Choroid plexus epithelial cell (primary cell): ENCODE data around the gene CPNE8.
A peak's percentile ranks its signal among the peaks of the same experiment; 100 is the strongest.

Experiments
- DNase-seq: peaks from one replicate; pipeline ENCODE4 v3.0.0-alpha.2; 2010; ENCODE audit warnings: low read depth
- H3K4me3 ChIP-seq: 2 replicates; pipeline ENCODE4 v1.5.1; 2011; ENCODE audit warnings: low read depth, mild to moderate bottlenecking, control low read depth, low read length, moderate library complexity
- TF ChIP-seq, protein P1 (sequence below): conservative IDR thresholded peaks from 2 replicates; pipeline ENCODE4 v1.5.1; 2011; ENCODE audit warnings: low read depth, mild to moderate bottlenecking, control low read depth, inconsistent platforms, low read length, moderate library complexity

CPNE8 gene

GRCh38 chr12:38691164-38691563, 214.2 kb downstream of the CPNE8 start:
- TF ChIP-seq, protein P1, sequence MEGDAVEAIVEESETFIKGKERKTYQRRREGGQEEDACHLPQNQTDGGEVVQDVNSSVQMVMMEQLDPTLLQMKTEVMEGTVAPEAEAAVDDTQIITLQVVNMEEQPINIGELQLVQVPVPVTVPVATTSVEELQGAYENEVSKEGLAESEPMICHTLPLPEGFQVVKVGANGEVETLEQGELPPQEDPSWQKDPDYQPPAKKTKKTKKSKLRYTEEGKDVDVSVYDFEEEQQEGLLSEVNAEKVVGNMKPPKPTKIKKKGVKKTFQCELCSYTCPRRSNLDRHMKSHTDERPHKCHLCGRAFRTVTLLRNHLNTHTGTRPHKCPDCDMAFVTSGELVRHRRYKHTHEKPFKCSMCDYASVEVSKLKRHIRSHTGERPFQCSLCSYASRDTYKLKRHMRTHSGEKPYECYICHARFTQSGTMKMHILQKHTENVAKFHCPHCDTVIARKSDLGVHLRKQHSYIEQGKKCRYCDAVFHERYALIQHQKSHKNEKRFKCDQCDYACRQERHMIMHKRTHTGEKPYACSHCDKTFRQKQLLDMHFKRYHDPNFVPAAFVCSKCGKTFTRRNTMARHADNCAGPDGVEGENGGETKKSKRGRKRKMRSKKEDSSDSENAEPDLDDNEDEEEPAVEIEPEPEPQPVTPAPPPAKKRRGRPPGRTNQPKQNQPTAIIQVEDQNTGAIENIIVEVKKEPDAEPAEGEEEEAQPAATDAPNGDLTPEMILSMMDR = no peak
- no peak overlapping the region for H3K4me3 ChIP-seq
- DNase-seq = no peak

GRCh38 chr12:38690646-38691045, 214.7 kb downstream of the CPNE8 start:
- TF ChIP-seq, protein P1 = no peak
- H3K4me3 ChIP-seq = no peak overlapping the region
- no peak for DNase-seq

- DNase-seq = no peak
- TF ChIP-seq, protein P1 = no peak
- no peak overlapping the region for H3K4me3 ChIP-seq
Measured at GRCh38 chr12:38689704-38690103, 215.7 kb downstream of the CPNE8 start.

GRCh38 chr12:38689195-38689594, 216.2 kb downstream of the CPNE8 start:
- H3K4me3 ChIP-seq = no peak overlapping the region
- TF ChIP-seq, protein P1 = no peak
- no peak for DNase-seq

DNA sequence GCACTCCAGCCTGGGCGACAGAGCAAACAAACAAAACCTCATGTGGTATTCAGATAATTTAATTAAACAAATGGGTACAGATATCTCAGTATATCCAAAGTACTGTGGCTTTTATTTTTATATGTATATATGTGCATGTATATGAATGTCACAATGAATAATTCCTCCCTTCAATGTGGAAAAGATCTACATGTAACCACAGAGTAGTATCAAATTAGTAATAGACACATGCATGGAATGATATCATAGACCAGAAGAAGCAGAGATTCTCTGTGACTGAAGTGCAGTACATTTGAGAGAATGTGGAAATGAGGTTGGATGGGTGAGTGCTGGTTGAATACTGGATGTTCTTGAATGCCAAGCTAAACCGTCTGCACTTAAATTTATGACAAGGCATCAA, 222.9 kb downstream of the CPNE8 start:
- DNase-seq = no peak
- TF ChIP-seq, protein P1 = no peak
- H3K4me3 ChIP-seq = no peak overlapping the region

- H3K4me3 ChIP-seq = no peak overlapping the region
- TF ChIP-seq, protein P1 = no peak
- peak; percentile 15 for DNase-seq
Measured at GRCh38 chr12:38669530-38669929, 235.9 kb downstream of the CPNE8 start.

- no peak overlapping the region for H3K4me3 ChIP-seq
- TF ChIP-seq, protein P1 = no peak
- no peak for DNase-seq
Measured at GRCh38 chr12:38669081-38669480, 236.3 kb downstream of the CPNE8 start.
